T-helper 22 cell (primary cell): ENCODE results near the gene ARID4B.
"Not testable (repeated sequence)": the region's sequence is repeated elsewhere in the genome, so short reads cannot be mapped to it uniquely, and the experiment has no call there.

Source experiments
- DNase-seq: peaks from one replicate; pipeline ENCODE4 v3.0.0-alpha.2; 2020; ENCODE audit warnings: low read depth

Gene ARID4B

GRCh38 chr1:235160383-235160956 is 167.5 kb downstream of the ARID4B start:
- DNase-seq, result no peak

GRCh38 chr1:235159930-235160329 is 168.0 kb downstream of the ARID4B start:
- DNase-seq, result not testable (repeated sequence)

GRCh38 chr1:235159284-235159683 is 168.7 kb downstream of the ARID4B start:
- DNase-seq, result not testable (repeated sequence)

GRCh38 chr1:235158680-235159079 is 169.3 kb downstream of the ARID4B start:
- DNase-seq, result no peak

- no peak for DNase-seq
Observed at GRCh38 chr1:235157150-235157549, 170.8 kb downstream of the ARID4B start.

GRCh38 chr1:235156740-235157139 is 171.2 kb downstream of the ARID4B start:
- DNase-seq, result no peak

- DNase-seq, result no peak
Observed at GRCh38 chr1:235156265-235156664, 171.7 kb downstream of the ARID4B start.

GRCh38 chr1:235152235-235152634 is 175.7 kb downstream of the ARID4B start:
- no peak for DNase-seq

- no peak for DNase-seq
Observed at GRCh38 chr1:235151033-235151432, 176.9 kb downstream of the ARID4B start.

- no peak for DNase-seq
Observed at GRCh38 chr1:235149824-235150223, 178.2 kb downstream of the ARID4B start.

- no peak for DNase-seq
Observed at GRCh38 chr1:235147269-235147668, 180.7 kb downstream of the ARID4B start.

GRCh38 chr1:235145639-235146038 is 182.3 kb downstream of the ARID4B start:
- DNase-seq, result no peak

- no peak for DNase-seq
Observed at GRCh38 chr1:235142991-235143390, 185.0 kb downstream of the ARID4B start.

- DNase-seq, result no peak
Observed at GRCh38 chr1:235139315-235139714, 188.7 kb downstream of the ARID4B start.

- DNase-seq, result no peak
Observed at GRCh38 chr1:235138821-235139220, 189.2 kb downstream of the ARID4B start.

GRCh38 chr1:235136111-235136510 is 191.9 kb downstream of the ARID4B start:
- no peak for DNase-seq

GRCh38 chr1:235134171-235134570 is 193.8 kb downstream of the ARID4B start:
- DNase-seq, result no peak

GRCh38 chr1:235133086-235133485 is 194.9 kb downstream of the ARID4B start:
- DNase-seq, result no peak

- no peak for DNase-seq
Observed at GRCh38 chr1:235131961-235132360, 196.0 kb downstream of the ARID4B start.

- no peak for DNase-seq
Observed at GRCh38 chr1:235130766-235131270, 197.2 kb downstream of the ARID4B start.

GRCh38 chr1:235129774-235130570 is 198.0 kb downstream of the ARID4B start:
- no peak for DNase-seq

- DNase-seq, result peak; percentile 92
Observed at GRCh38 chr1:235128456-235129328, 199.3 kb downstream of the ARID4B start, which contains the start of gene TOMM20. Gene TOMM20, minus strand, starts transcription at chr1:235128837. Its CDS starts 122 bp downstream, at chr1:235128715.
